OCI-LY7 (cell line): ENCODE measurements around the gene SIK2. TPM values are rescaled to one million over a fixed set of nuclear protein-coding genes. Genes with fewer than 3 reads are reported as not detected.

Experiments
- BruUV-seq: library from RNA; stranded (reverse); fragments of 400-500 nt; replicated peaks from 2 replicates; lab custom pipeline; 2021; lab: Mats Ljungman, UMichigan
- CTCF ChIA-PET: fragments of 300-600 bp; sonication (Branson Sonifier 250); formaldehyde crosslinking; loops from one replicate; lab custom pipeline; 2022; ENCODE audit warnings: antibody characterized with exemption; ENCODE audit not compliant: unreplicated experiment; lab: Charles Lee
- POLR2A ChIA-PET: fragments of 300-600 bp; sonication (Branson Sonifier 250); formaldehyde crosslinking; loops from one replicate; lab custom pipeline; 2022; ENCODE audit warnings: antibody characterized with exemption; lab: Charles Lee
- DNase-seq: peaks from one replicate; pipeline ENCODE4 v3.0.0-alpha.2; 2015; ENCODE audit warnings: low spot score
- H2AFZ ChIP-seq: fragments of 200-600 bp; sonication (generic), shearing (Covaris generic); 2 replicates; pipeline ENCODE4 v1.6.1; 2014; ENCODE audit warnings: mild to moderate bottlenecking, antibody characterized with exemption, low read length, moderate library complexity
- H3K27ac ChIP-seq: fragments of 200-600 bp; sonication (generic); 2 replicates; pipeline ENCODE4 v1.5.1; 2014; ENCODE audit warnings: mixed run types, low read depth, mild to moderate bottlenecking, moderate library complexity, low read length, inconsistent platforms; ENCODE audit not compliant: poor library complexity, severe bottlenecking
- H3K36me3 ChIP-seq: fragments of 200-600 bp; sonication (generic); 2 replicates; pipeline ENCODE4 v1.6.1; 2014; ENCODE audit warnings: mild to moderate bottlenecking, antibody characterized with exemption, low read length, moderate library complexity, mixed read lengths; ENCODE audit not compliant: insufficient read depth
- H3K4me1 ChIP-seq: fragments of 200-600 bp; sonication (generic); 2 replicates; pipeline ENCODE4 v1.5.1; 2014; ENCODE audit warnings: mild to moderate bottlenecking, low read length; ENCODE audit not compliant: insufficient read depth, poor library complexity, severe bottlenecking
- H3K4me2 ChIP-seq: fragments of 200-600 bp; sonication (generic); 2 replicates; pipeline ENCODE4 v1.6.1; 2014; ENCODE audit warnings: mild to moderate bottlenecking, low read length
- H3K4me3 ChIP-seq: fragments of 200-600 bp; sonication (generic); 2 replicates; pipeline ENCODE4 v1.5.1; 2014; ENCODE audit warnings: mild to moderate bottlenecking, low read depth, low read length; ENCODE audit not compliant: poor library complexity, severe bottlenecking
- H3K79me2 ChIP-seq: fragments of 200-600 bp; sonication (generic); 2 replicates; pipeline ENCODE4 v1.6.1; 2016; ENCODE audit warnings: low read depth, mild to moderate bottlenecking, low read length, moderate library complexity, mixed read lengths; ENCODE audit not compliant: insufficient read depth
- H3K9me2 ChIP-seq: fragments of 200-600 bp; sonication (generic); 2 replicates; pipeline ENCODE4 v1.6.1; 2016; ENCODE audit warnings: mild to moderate bottlenecking, low read length, mixed read lengths; ENCODE audit not compliant: insufficient read depth
- H3K9me3 ChIP-seq: fragments of 200-600 bp; sonication (generic); 2 replicates; pipeline ENCODE4 v1.6.1; 2014; ENCODE audit warnings: mild to moderate bottlenecking, mixed run types, low read length, mixed read lengths
- H4K20me1 ChIP-seq: fragments of 200-600 bp; sonication (generic); 2 replicates; pipeline ENCODE4 v1.6.1; 2014; ENCODE audit warnings: mild to moderate bottlenecking, antibody characterized with exemption, low read length, moderate library complexity, mixed read lengths; ENCODE audit not compliant: insufficient read depth
- CTCF ChIP-seq: fragments of 200-600 bp; sonication (generic); conservative IDR thresholded peaks from 2 replicates; pipeline ENCODE4 v1.5.1; 2014; ENCODE audit warnings: mild to moderate bottlenecking, antibody characterized with exemption, low read length, moderate library complexity, mixed read lengths
- EZH2phosphoT487 ChIP-seq: fragments of 200-600 bp; sonication (generic); IDR thresholded peaks from 2 replicates; pipeline ENCODE4 v1.6.1; 2018; ENCODE audit warnings: low read depth, borderline replicate concordance, mild to moderate bottlenecking, mixed run types, antibody characterized with exemption, low read length, moderate library complexity, mixed read lengths
- intact Hi-C: fragments of 100-400 bp; cut with micrococcal nuclease; formaldehyde crosslinking; loops from one replicate; pipeline ENCODE4 v1.10.0; 2022; ENCODE audit not compliant: unreplicated experiment
- total RNA-seq, 2 experiments: library from RNA; depleted of rRNA in 1 of 2; stranded (reverse); fragments of >200 nt in 1 of 2; shearing (Covaris generic) in 1 of 2; gene quantifications; 2 replicates each; pipeline ENCODE4 v1.2.3, GENCODE V29; 2014 to 2022

The SIK2 gene
- total RNA-seq, 2 experiments from 2014 or later, result 9.8 to 16.9 TPM

- Histone ChIP-seq H3K36me3 (peaks cover 92% of the 10 kb centered on the region), H3K4me3 (no peak overlapping the region), H3K9me3 (peaks cover 8% of the 10 kb centered on the region), H3K4me1 (no peaks in the 10 kb centered on the region), H4K20me1 (no peaks in the 10 kb centered on the region), H2AFZ (no peak overlapping the region), H3K9me2 (no peaks in the 10 kb centered on the region), H3K4me2 (no peak overlapping the region), H3K79me2 (no peaks in the 10 kb centered on the region), H3K27ac (no peak overlapping the region)
- no peak for DNase-seq
- BruUV-seq, result no TSS peak
- intact Hi-C loops, result no loop called here
- ChIA-PET POLR2A (interaction anchor here (0.6 to 0.8 kb wide), 2 partner anchors 14 to 16 kb away, joined by 3 read pairs; no protein-coding TSS in a partner anchor), CTCF (no interaction called here)
- TF ChIP-seq CTCF (no peak), EZH2phosphoT487 (no peak)
Observed at GRCh38 chr11:111623527-111624030, 21.3 kb downstream of the SIK2 start.

GRCh38 chr11:111624608-111625007 lies 22.4 kb downstream of the SIK2 start:
- Histone ChIP-seq H2AFZ (no peak overlapping the region), H3K4me2 (no peak overlapping the region), H3K9me3 (peaks cover 8% of the 10 kb centered on the region), H3K36me3 (peaks cover 92% of the 10 kb centered on the region), H3K9me2 (no peaks in the 10 kb centered on the region), H3K4me3 (no peak overlapping the region), H3K27ac (no peak overlapping the region), H4K20me1 (no peaks in the 10 kb centered on the region), H3K4me1 (no peaks in the 10 kb centered on the region), H3K79me2 (no peaks in the 10 kb centered on the region)
- CTCF ChIA-PET, result no interaction called here
- DNase-seq, result no peak
- intact Hi-C loops, result no loop called here
- no peak for TF ChIP-seq EZH2phosphoT487
- no peak for TF ChIP-seq CTCF
- POLR2A ChIA-PET, result interaction anchor here (0.6 to 0.8 kb wide), 3 partner anchors 15 to 204 kb away, joined by 3 read pairs; no protein-coding TSS in a partner anchor
- no TSS peak for BruUV-seq

GRCh38 chr11:111627591-111627990 lies 25.3 kb downstream of the SIK2 start:
- no TSS peak for BruUV-seq
- ChIA-PET POLR2A (interaction anchor here (0.6 kb wide), 1 partner anchor 1808 kb away, joined by 6 read pairs; no protein-coding TSS in a partner anchor), CTCF (no interaction called here)
- intact Hi-C loops, result no loop called here
- H3K4me2 ChIP-seq, result no peak overlapping the region
- peaks cover 4% of the 10 kb centered on the region for H3K9me3 ChIP-seq
- no peaks in the 10 kb centered on the region for H3K79me2 ChIP-seq
- no peaks in the 10 kb centered on the region for H3K4me1 ChIP-seq
- H3K4me3 ChIP-seq, result no peak overlapping the region
- H2AFZ ChIP-seq, result no peak overlapping the region
- H3K36me3 ChIP-seq, result peaks cover 71% of the 10 kb centered on the region
- H3K27ac ChIP-seq, result no peak overlapping the region
- DNase-seq, result no peak
- H3K9me2 ChIP-seq, result no peaks in the 10 kb centered on the region
- H4K20me1 ChIP-seq, result no peaks in the 10 kb centered on the region
- no peak for TF ChIP-seq CTCF
- no peak for TF ChIP-seq EZH2phosphoT487
